ENCODE results near the gene TMEM200A.
A peak's percentile ranks its signal among the peaks of the same experiment; 100 is the strongest.

GRCh38 chr6:130322673-130323268 is 43.0 kb upstream of the TMEM200A start:
- TF ChIP-seq EZH2 (IDR thresholded peaks at IDR 0.05) (no peak), CTCF (IDR thresholded peaks at IDR 0.05) (peak; percentile 97), EZH2phosphoT487 (IDR thresholded peaks at IDR 0.05) (no peak)
